HepG2 (cell line): ENCODE results near the gene SYNJ2. TPM values are rescaled to one million over a fixed set of nuclear protein-coding genes. Genes with fewer than 3 reads are reported as not detected.
A peak's percentile ranks its signal among the peaks of the same experiment; 100 is the strongest.

ENCODE experiments used
- CTCF ChIP-seq: sonication (generic); formaldehyde crosslinking; IDR thresholded peaks from 2 replicates; pipeline ENCODE4 v1.5.0; 2020; ENCODE audit warnings: mild to moderate bottlenecking, missing genetic modification reagents, moderate library complexity
- GATA4 ChIP-seq: sonication (generic); IDR thresholded peaks from 2 replicates; pipeline ENCODE4 v1.6.1; 2016; ENCODE audit warnings: antibody characterized with exemption, low read depth, borderline replicate concordance
- HCFC1 ChIP-seq: fragments of 150-350 bp; IDR thresholded peaks from 2 replicates; pipeline ENCODE4 v1.6.1; 2014; ENCODE audit warnings: low read depth, low read length
- HDAC6 ChIP-seq: fragments of 200-600 bp; sonication (generic); IDR thresholded peaks from 2 replicates; pipeline ENCODE4 v1.7.0; 2017; ENCODE audit warnings: mild to moderate bottlenecking, antibody characterized with exemption, low read length, low read depth
- NFIB ChIP-seq: sonication (generic); formaldehyde crosslinking; IDR thresholded peaks from 2 replicates; pipeline ENCODE4 v1.9.0; 2021; ENCODE audit warnings: missing genetic modification reagents, mild to moderate bottlenecking, borderline replicate concordance
- PAX8 ChIP-seq: sonication (generic); formaldehyde crosslinking; IDR thresholded peaks from 2 replicates; pipeline ENCODE4 v1.8.0; 2022; ENCODE audit warnings: mild to moderate bottlenecking, missing genetic modification reagents, borderline replicate concordance
- SNRNP70 ChIP-seq: fragments of 200-400 bp; formaldehyde crosslinking; IDR thresholded peaks from 2 replicates; pipeline ENCODE4 v1.6.1; 2017; ENCODE audit warnings: mild to moderate bottlenecking, low read depth, low read length, moderate library complexity
- SYNCRIP ChIP-seq: fragments of 200-400 bp; formaldehyde crosslinking; IDR thresholded peaks from 2 replicates; pipeline ENCODE4 v1.6.1; 2018; ENCODE audit warnings: mild to moderate bottlenecking, low read depth, low read length; ENCODE audit not compliant: insufficient read depth
- TRIM22 ChIP-seq: fragments of 450-650 bp; IDR thresholded peaks from 2 replicates; pipeline ENCODE4 v1.6.1; 2017
- YEATS2 ChIP-seq: sonication (generic); formaldehyde crosslinking; IDR thresholded peaks from 2 replicates; pipeline ENCODE4 v1.4.0; 2020; ENCODE audit warnings: missing genetic modification reagents, borderline replicate concordance
- ZNF143 ChIP-seq: sonication (generic); formaldehyde crosslinking; IDR thresholded peaks from 2 replicates; pipeline ENCODE4 v1.4.0; 2020; ENCODE audit warnings: missing genetic modification reagents
- ZNF17 ChIP-seq: sonication (generic); formaldehyde crosslinking; IDR thresholded peaks from 2 replicates; pipeline ENCODE4 v1.5.0; 2020; ENCODE audit warnings: mild to moderate bottlenecking, missing genetic modification reagents
- ZNF256 ChIP-seq: sonication (generic); formaldehyde crosslinking; conservative IDR thresholded peaks from 2 replicates; pipeline ENCODE4 v1.4.0; 2020; ENCODE audit warnings: missing genetic modification reagents
- ZNF274 ChIP-seq: sonication (generic); formaldehyde crosslinking; IDR thresholded peaks from 2 replicates; pipeline ENCODE4 v1.5.1; 2020; ENCODE audit warnings: mild to moderate bottlenecking, missing genetic modification reagents
- ZNF317 ChIP-seq: sonication (generic); formaldehyde crosslinking; IDR thresholded peaks from 2 replicates; pipeline ENCODE4 v1.5.0; 2020; ENCODE audit warnings: mild to moderate bottlenecking, missing genetic modification reagents
- ZNF468 ChIP-seq: sonication (generic); formaldehyde crosslinking; IDR thresholded peaks from 2 replicates; pipeline ENCODE4 v1.8.0; 2022; ENCODE audit warnings: mild to moderate bottlenecking, moderate library complexity, missing genetic modification reagents
- ZNF501 ChIP-seq: sonication (generic); formaldehyde crosslinking; IDR thresholded peaks from 2 replicates; pipeline ENCODE4 v1.5.1; 2020; ENCODE audit warnings: mild to moderate bottlenecking, moderate library complexity, missing genetic modification reagents
- ZNF569 ChIP-seq: sonication (generic); formaldehyde crosslinking; IDR thresholded peaks from 2 replicates; pipeline ENCODE4 v1.5.0; 2020; ENCODE audit warnings: mild to moderate bottlenecking, missing genetic modification reagents, moderate library complexity, borderline replicate concordance
- ZNF616 ChIP-seq: sonication (generic); formaldehyde crosslinking; IDR thresholded peaks from 2 replicates; pipeline ENCODE4 v1.5.0; 2020; ENCODE audit warnings: low read depth, mild to moderate bottlenecking, missing genetic modification reagents
- ZNF720 ChIP-seq: sonication (generic); formaldehyde crosslinking; IDR thresholded peaks from 2 replicates; pipeline ENCODE4 v1.4.0; 2020; ENCODE audit warnings: missing genetic modification reagents
- ZNF746 ChIP-seq: sonication (generic); formaldehyde crosslinking; IDR thresholded peaks from 2 replicates; pipeline ENCODE4 v1.8.0; 2022; ENCODE audit warnings: mild to moderate bottlenecking, missing genetic modification reagents
- ZNF816 ChIP-seq: sonication (generic); formaldehyde crosslinking; IDR thresholded peaks from 2 replicates; pipeline ENCODE4 v1.8.0; 2022; ENCODE audit warnings: missing genetic modification reagents, mild to moderate bottlenecking, borderline replicate concordance
- ZNF850 ChIP-seq: sonication (generic); formaldehyde crosslinking; conservative IDR thresholded peaks from 2 replicates; pipeline ENCODE4 v1.9.0; 2021; ENCODE audit warnings: mild to moderate bottlenecking, missing genetic modification reagents
- ZSCAN20 ChIP-seq: sonication (generic); formaldehyde crosslinking; IDR thresholded peaks from 2 replicates; pipeline ENCODE4 v1.4.0; 2020; ENCODE audit warnings: missing genetic modification reagents, mild to moderate bottlenecking, borderline replicate concordance
- polyA plus RNA-seq, 8 experiments: library from polyadenylated mRNA; depleted of rRNA in 3 of 8; stranded (reverse) in 7 of 8; unstranded in 1 of 8; fragments of >200 nt; fragmentation: Illumina TruSeq in 4 of 8; extraction: Trizol in 4 of 8; gene quantifications; 2 replicates each; pipeline versions ENCODE4 v1.2.1 to v1.2.3, GENCODE V29; 2011 to 2016; ENCODE audit warnings: low read depth in 4 of 8, missing spikeins in 1 of 8, mixed read lengths in 1 of 8; ENCODE audit not compliant: insufficient read depth in 1 of 8
- total RNA-seq, 5 experiments: library from RNA; depleted of rRNA; stranded (reverse); fragments of >200 nt; fragmentation: Illumina TruSeq; extraction: Trizol; gene quantifications; 2 replicates each; pipeline ENCODE4 v1.2.3, GENCODE V29; 2016; ENCODE audit warnings: low read depth in 1 of 5
- TF ChIP-seq, protein P1 (sequence below): sonication (generic); formaldehyde crosslinking; IDR thresholded peaks from 2 replicates; pipeline ENCODE4 v1.4.0; 2020; ENCODE audit warnings: low read depth, mild to moderate bottlenecking, missing genetic modification reagents
- TF ChIP-seq, protein P2 (sequence below), 2 experiments: sonication (generic) in 1 of 2; formaldehyde crosslinking in 1 of 2; IDR thresholded peaks; 2 replicates each; pipeline versions ENCODE4 v1.4.0 to v1.6.1; 2018 to 2020; ENCODE audit warnings: missing genetic modification reagents in 2 of 2, borderline replicate concordance in 1 of 2, low read depth in 1 of 2, mild to moderate bottlenecking in 1 of 2, missing biosample characterization in 1 of 2

Gene SYNJ2
- total and polyA plus RNA-seq, 2 of the 13 experiments (the other 11 are each of a cell fraction or from before 2014, with no cell fraction given): 39.1 to 57.6 TPM

DNA sequence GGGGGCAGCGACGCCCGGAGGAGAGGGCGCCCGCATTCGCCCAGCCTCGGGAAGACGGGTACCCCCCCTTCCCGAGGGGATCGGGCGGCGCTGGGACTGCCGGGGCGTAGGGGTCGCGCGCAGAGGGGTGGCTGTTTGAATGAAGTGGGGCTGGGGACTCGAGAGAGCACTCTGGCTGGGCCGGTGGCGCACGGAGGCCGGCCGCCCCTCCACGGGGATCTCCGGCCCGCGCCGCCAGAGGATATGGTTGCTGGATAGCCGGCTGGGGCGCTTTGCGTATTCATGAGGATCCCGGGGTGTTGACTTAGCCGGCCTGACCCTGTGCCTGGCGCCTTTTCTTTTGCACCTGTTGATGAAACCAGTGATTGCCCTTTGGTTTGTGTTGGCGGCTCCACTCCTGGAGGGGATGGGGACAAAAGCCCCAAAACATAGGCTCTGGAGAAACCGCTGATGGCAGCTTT, 469 bp downstream of the SYNJ2 start (continued):
- TF ChIP-seq TRIM22 (no peak), ZNF17 (CRISPR knock-in tag) (no peak), ZNF720 (CRISPR knock-in tag) (no peak), ZNF256 (CRISPR knock-in tag) (0 out of 2 replicates have a peak, but pooled peaks have one; percentile 23), ZNF317 (CRISPR knock-in tag) (peak; percentile 19; the same call in 1 of the 2 replicates), GATA4 (no peak), ZNF274 (CRISPR knock-in tag) (no peak; the same call in 1 of the 2 replicates), CTCF (no peak), ZNF816 (CRISPR knock-in tag) (no peak), NFIB (no peak), ZNF850 (no peak), ZSCAN20 (CRISPR knock-in tag) (peak; percentile 9; the same call in 1 of the 2 replicates), YEATS2 (CRISPR knock-in tag) (no peak; the same call in 1 of the 2 replicates), SYNCRIP (no peak), HDAC6 (no peak), HCFC1 (no peak), ZNF746 (CRISPR knock-in tag) (no peak), SNRNP70 (no peak), ZNF569 (CRISPR knock-in tag) (no peak), ZNF616 (CRISPR knock-in tag) (no peak), ZNF468 (CRISPR knock-in tag) (no peak), PAX8 (CRISPR knock-in tag) (no peak), ZNF501 (CRISPR knock-in tag) (no peak), ZNF143 (CRISPR knock-in tag) (no peak)
- TF ChIP-seq, protein P1, sequence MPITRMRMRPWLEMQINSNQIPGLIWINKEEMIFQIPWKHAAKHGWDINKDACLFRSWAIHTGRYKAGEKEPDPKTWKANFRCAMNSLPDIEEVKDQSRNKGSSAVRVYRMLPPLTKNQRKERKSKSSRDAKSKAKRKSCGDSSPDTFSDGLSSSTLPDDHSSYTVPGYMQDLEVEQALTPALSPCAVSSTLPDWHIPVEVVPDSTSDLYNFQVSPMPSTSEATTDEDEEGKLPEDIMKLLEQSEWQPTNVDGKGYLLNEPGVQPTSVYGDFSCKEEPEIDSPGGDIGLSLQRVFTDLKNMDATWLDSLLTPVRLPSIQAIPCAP (CRISPR knock-in tag): no peak
- TF ChIP-seq, protein P2, sequence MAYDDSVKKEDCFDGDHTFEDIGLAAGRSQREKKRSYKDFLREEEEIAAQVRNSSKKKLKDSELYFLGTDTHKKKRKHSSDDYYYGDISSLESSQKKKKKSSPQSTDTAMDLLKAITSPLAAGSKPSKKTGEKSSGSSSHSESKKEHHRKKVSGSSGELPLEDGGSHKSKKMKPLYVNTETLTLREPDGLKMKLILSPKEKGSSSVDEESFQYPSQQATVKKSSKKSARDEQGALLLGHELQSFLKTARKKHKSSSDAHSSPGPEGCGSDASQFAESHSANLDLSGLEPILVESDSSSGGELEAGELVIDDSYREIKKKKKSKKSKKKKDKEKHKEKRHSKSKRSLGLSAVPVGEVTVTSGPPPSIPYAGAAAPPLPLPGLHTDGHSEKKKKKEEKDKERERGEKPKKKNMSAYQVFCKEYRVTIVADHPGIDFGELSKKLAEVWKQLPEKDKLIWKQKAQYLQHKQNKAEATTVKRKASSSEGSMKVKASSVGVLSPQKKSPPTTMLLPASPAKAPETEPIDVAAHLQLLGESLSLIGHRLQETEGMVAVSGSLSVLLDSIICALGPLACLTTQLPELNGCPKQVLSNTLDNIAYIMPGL (CRISPR knock-in tag; IDR thresholded peaks at IDR 0.05; ENCODE audit: borderline replicate concordance in 1 of 2, low read depth in 1 of 2): no peak
